H1 (cell line): ENCODE data around the gene SNX7. TPM values are rescaled to one million over a fixed set of nuclear protein-coding genes. Genes with fewer than 3 reads are reported as not detected.

ENCODE experiments used
- CTCF ChIA-PET: fragments of 300-600 bp; sonication (Branson Sonifier 250); formaldehyde crosslinking; loops from one replicate; lab custom pipeline; 2021; ENCODE audit not compliant: partially characterized antibody; lab: Charles Lee
- POLR2A ChIA-PET: fragments of 300-600 bp; sonication (Branson Sonifier 250); formaldehyde crosslinking; loops from one replicate; lab custom pipeline; 2021; ENCODE audit warnings: inconsistent platforms; ENCODE audit not compliant: partially characterized antibody; lab: Charles Lee
- DNase-seq, 2 experiments: peaks; one replicate each; pipeline versions ENCODE4 v3.0.0 to v3.0.0-alpha.2; 2010 to 2022; ENCODE audit warnings: low spot score in 2 of 2, low read depth in 1 of 2, mixed read lengths in 1 of 2
- FAIRE-seq: peaks from 2 replicates; lab custom pipeline; 2011; peaks lifted over from hg19 to GRCh38; lab: Jason Lieb, UNC
- H2AFZ ChIP-seq: 2 replicates; pipeline ENCODE4 v1.8.1; 2012; ENCODE audit warnings: low read length, inconsistent platforms
- H2AK5ac ChIP-seq: 2 replicates; pipeline ENCODE4 v1.6.1; 2013; ENCODE audit warnings: low read depth, low read length
- H2BK120ac ChIP-seq: replicated peaks from 2 replicates; pipeline ENCODE3; 2013; ENCODE audit warnings: low read depth, low read length, inconsistent platforms
- H2BK12ac ChIP-seq: 2 replicates; pipeline ENCODE4 v1.6.1; 2013; ENCODE audit warnings: low read depth, low read length
- H2BK15ac ChIP-seq: 2 replicates; pipeline ENCODE4 v1.6.1; 2013; ENCODE audit warnings: low read length
- H2BK20ac ChIP-seq: 2 replicates; pipeline ENCODE4 v1.6.1; 2013; ENCODE audit warnings: low read length
- H2BK5ac ChIP-seq: 2 replicates; pipeline ENCODE4 v1.6.1; 2013; ENCODE audit warnings: low read depth, low read length
- H3K14ac ChIP-seq: 2 replicates; pipeline ENCODE4 v1.6.1; 2013; ENCODE audit warnings: inconsistent platforms; ENCODE audit not compliant: insufficient read length
- H3K18ac ChIP-seq: 2 replicates; pipeline ENCODE4 v1.6.1; 2013; ENCODE audit warnings: low read length; ENCODE audit errors: extremely low read depth
- H3K23ac ChIP-seq: 2 replicates; pipeline ENCODE4 v1.6.1; 2013; ENCODE audit warnings: inconsistent platforms; ENCODE audit not compliant: insufficient read length
- H3K23me2 ChIP-seq: 2 replicates; pipeline ENCODE4 v1.6.1; 2013; ENCODE audit warnings: low read depth, low read length
- H3K27ac ChIP-seq: 2 replicates; pipeline ENCODE4 v1.6.1; 2011; ENCODE audit warnings: low read depth, low read length, inconsistent platforms
- H3K27me3 ChIP-seq, 4 experiments: replicated peaks in 1 of 4; 1 replicate in 1 of 4; 2 replicates in 3 of 4; pipeline versions ENCODE4 v1.6.1 to v1.8.1; 2011 to 2013; ENCODE audit warnings: low read length in 3 of 4, mild to moderate bottlenecking in 3 of 4, inconsistent platforms in 2 of 4, mixed read lengths in 2 of 4, moderate library complexity in 1 of 4; ENCODE audit not compliant: control insufficient read depth in 3 of 4, insufficient read depth in 3 of 4; ENCODE audit errors: extremely low read depth in 1 of 4
- H3K36me3 ChIP-seq, 4 experiments: 2 replicates each; pipeline versions ENCODE4 v1.6.1 to v1.8.1; 2011 to 2013; ENCODE audit warnings: mild to moderate bottlenecking in 4 of 4, low read length in 3 of 4, moderate library complexity in 2 of 4, control low read depth in 1 of 4, inconsistent platforms in 1 of 4; ENCODE audit not compliant: insufficient read depth in 4 of 4, control insufficient read depth in 2 of 4
- H3K4ac ChIP-seq: replicated peaks from 2 replicates; pipeline ENCODE3; 2013; ENCODE audit warnings: low read length, low read depth, mixed read lengths, inconsistent platforms; ENCODE audit not compliant: insufficient read length
- H3K4me1 ChIP-seq, 4 experiments: replicated peaks in 1 of 4; 1 replicate in 1 of 4; 2 replicates in 3 of 4; pipeline versions ENCODE4 v1.6.1 to v1.8.1; 2011 to 2013; ENCODE audit warnings: low read length in 3 of 4, inconsistent platforms in 2 of 4, mixed read lengths in 1 of 4; ENCODE audit not compliant: insufficient read depth in 4 of 4, control insufficient read depth in 3 of 4
- H3K4me2 ChIP-seq, 2 experiments: 2 replicates each; pipeline versions ENCODE4 v1.6.1 to v1.8.1; 2011 to 2013; ENCODE audit warnings: low read depth in 2 of 2, low read length in 2 of 2, control low read depth in 1 of 2, inconsistent platforms in 1 of 2, mild to moderate bottlenecking in 1 of 2; ENCODE audit not compliant: insufficient read depth in 1 of 2
- H3K4me3 ChIP-seq, 4 experiments: fragments of 200-600, 300-600 bp in 1 of 4; sonication (generic), shearing (Covaris generic), sonication (Bioruptor Twin) in 1 of 4; 2 replicates each; pipeline versions ENCODE4 v1.5.1 to v1.8.1; 2011 to 2016; ENCODE audit warnings: low read length in 4 of 4, low read depth in 3 of 4, control low read depth in 2 of 4, inconsistent platforms in 2 of 4, mild to moderate bottlenecking in 2 of 4, mixed read lengths in 1 of 4, moderate library complexity in 1 of 4; ENCODE audit not compliant: insufficient read depth in 2 of 4; ENCODE audit errors: extremely low read depth in 1 of 4
- H3K56ac ChIP-seq: replicated peaks from 2 replicates; pipeline ENCODE3; 2013; ENCODE audit warnings: low read depth, mild to moderate bottlenecking, mixed read lengths, low read length, inconsistent platforms; ENCODE audit not compliant: insufficient read length
- H3K79me1 ChIP-seq: 2 replicates; pipeline ENCODE4 v1.6.1; 2013; ENCODE audit warnings: low read depth, low read length, control low read depth
- H3K79me2 ChIP-seq, 2 experiments: 2 replicates each; pipeline versions ENCODE4 v1.6.1 to v1.8.1; 2012 to 2013; ENCODE audit warnings: low read length in 2 of 2, mild to moderate bottlenecking in 2 of 2, inconsistent platforms in 1 of 2; ENCODE audit not compliant: insufficient read depth in 2 of 2, control insufficient read depth in 1 of 2
- H3K9ac ChIP-seq, 4 experiments: replicated peaks in 1 of 4; 1 replicate in 1 of 4; 2 replicates in 3 of 4; pipeline versions ENCODE4 v1.6.1 to v1.8.1; 2011 to 2013; ENCODE audit warnings: low read depth in 3 of 4, low read length in 3 of 4, control low read depth in 2 of 4, mild to moderate bottlenecking in 2 of 4, moderate library complexity in 2 of 4, inconsistent platforms in 1 of 4; ENCODE audit errors: extremely low read depth in 1 of 4
- H3K9me3 ChIP-seq, 2 experiments: 2 replicates each; pipeline versions ENCODE4 v1.6.1 to v1.8.1; 2012 to 2013; ENCODE audit warnings: mild to moderate bottlenecking in 2 of 2, moderate library complexity in 2 of 2, control low read depth in 1 of 2, inconsistent platforms in 1 of 2, low read depth in 1 of 2, low read length in 1 of 2, mixed read lengths in 1 of 2; ENCODE audit not compliant: insufficient read depth in 2 of 2
- H4K20me1 ChIP-seq, 2 experiments: replicated peaks in 1 of 2; 2 replicates each; pipeline versions ENCODE3 to v1.8.1; 2011 to 2013; ENCODE audit warnings: inconsistent platforms in 2 of 2, low read length in 2 of 2, mild to moderate bottlenecking in 1 of 2; ENCODE audit not compliant: insufficient read depth in 2 of 2, control insufficient read depth in 1 of 2
- H4K5ac ChIP-seq: 2 replicates; pipeline ENCODE4 v1.6.1; 2013; ENCODE audit warnings: low read length, low read depth, mixed read lengths, inconsistent platforms; ENCODE audit not compliant: insufficient read length
- H4K8ac ChIP-seq: 2 replicates; pipeline ENCODE4 v1.8.0; 2013; ENCODE audit warnings: mild to moderate bottlenecking, moderate library complexity, low read length, inconsistent platforms; ENCODE audit not compliant: insufficient read depth; ENCODE audit errors: extremely low read depth
- H4K91ac ChIP-seq: replicated peaks from 2 replicates; pipeline ENCODE3; 2013; ENCODE audit warnings: low read length, mixed read lengths, inconsistent platforms; ENCODE audit not compliant: insufficient read length
- EP300 ChIP-seq, 2 experiments: IDR thresholded peaks; 1 replicate in 1 of 2; 2 replicates in 1 of 2; pipeline ENCODE4 v1.6.1; 2011 to 2012; ENCODE audit warnings: low read depth in 2 of 2, low read length in 2 of 2, mild to moderate bottlenecking in 2 of 2, borderline replicate concordance in 1 of 2, inconsistent platforms in 1 of 2, moderate library complexity in 1 of 2
- EZH2 ChIP-seq: fragments of 200-600 bp; sonication (generic); IDR thresholded peaks from 2 replicates; pipeline ENCODE4 v1.7.1; 2012; ENCODE audit warnings: low read depth, mild to moderate bottlenecking, moderate library complexity, low read length, inconsistent platforms; ENCODE audit not compliant: severe bottlenecking
- KDM5A ChIP-seq: fragments of 200-600 bp; IDR thresholded peaks from 2 replicates; pipeline ENCODE4 v1.7.1; 2012; ENCODE audit warnings: mild to moderate bottlenecking, low read length, inconsistent platforms, mixed read lengths
- RXRA ChIP-seq: IDR thresholded peaks from 2 replicates; pipeline ENCODE4 v1.6.1; 2011; ENCODE audit warnings: low read depth, mild to moderate bottlenecking, low read length, moderate library complexity; ENCODE audit not compliant: insufficient read depth
- WGBS, 2 experiments: shearing (Covaris generic) in 1 of 2; methylation state at CpG; one replicate each; pipeline versions ENCODE4 v1.1.6 to v1.1.7; 2013 to 2015; ENCODE audit warnings: low lambda C conversion rate in 2 of 2, mixed read lengths in 2 of 2, inconsistent platforms in 1 of 2, low coverage in 1 of 2, missing lambda C conversion rate in 1 of 2; ENCODE audit not compliant: insufficient replicate concordance in 2 of 2, insufficient coverage in 1 of 2, insufficient read length in 1 of 2; ENCODE audit errors: extremely low coverage in 1 of 2, missing lambda C conversion rate in 1 of 2; 5-methylcytosine and 5-hydroxymethylcytosine counted together
- polyA plus RNA-seq, 7 experiments: library from polyadenylated mRNA; depleted of rRNA in 3 of 7; stranded (reverse) in 5 of 7; unstranded in 2 of 7; fragments of >200 nt in 5 of 7; fragments of 200-250 nt in 2 of 7; gene quantifications; 1 replicate in 5 of 7; 2 replicates in 1 of 7; 4 replicates in 1 of 7; pipeline versions ENCODE4 v1.2.1 to v1.2.3, GENCODE V29; 2011 to 2013; ENCODE audit warnings: missing spikeins in 2 of 7, mixed read lengths in 2 of 7
- total RNA-seq: library from RNA; stranded (reverse); fragmentation: NEBNext Ultra II Directional; extraction: Animal tissue kit (Norgen Biotek cat#: 25700); gene quantifications from 2 replicates; pipeline ENCODE4 v1.2.1, GENCODE V29; 2021

The SNX7 gene
- total and polyA plus RNA-seq, 2 of the 8 experiments (the other 6 are each of a cell fraction or from before 2014, with no cell fraction given): 9.2 to 23.8 TPM

GRCh38 chr1:98739762-98740161 lies 78.2 kb downstream of the SNX7 start:
- no peak overlapping the region for H4K91ac ChIP-seq
- H3K23ac ChIP-seq: no peak overlapping the region
- no peak overlapping the region for H3K14ac ChIP-seq
- H4K8ac ChIP-seq: no peak overlapping the region
- no peak overlapping the region for H2BK120ac ChIP-seq
- no peaks in the 10 kb centered on the region for H3K79me2 ChIP-seq
- no peak overlapping the region for H3K56ac ChIP-seq
- H3K18ac ChIP-seq: no peak overlapping the region
- WGBS, 2 experiments: 94% methylated on average over 1 of the region's 1 CpG; no CpG with 5 or more reads in 1 of the 2 experiments
- H3K4ac ChIP-seq: no peak overlapping the region
- H4K20me1 ChIP-seq: no peaks in the 10 kb centered on the region
- no peak for TF ChIP-seq RXRA
- no peak for TF ChIP-seq EZH2
- no peak for TF ChIP-seq EP300 (IDR thresholded peaks at IDR 0.05; ENCODE audit: borderline replicate concordance in 1 of 2, low read depth in 2 of 2, low read length in 2 of 2)
- no peak for TF ChIP-seq KDM5A
- TF ChIP-seq, all 59 proteins: peak for 0
- no peak overlapping the region for H2BK15ac ChIP-seq
- no peak overlapping the region for H2BK5ac ChIP-seq
- no peaks in the 10 kb centered on the region for H3K4me1 ChIP-seq
- no peak overlapping the region for H2AK5ac ChIP-seq
- H3K9me3 ChIP-seq: no peaks in the 10 kb centered on the region
- H3K27ac ChIP-seq: no peak overlapping the region
- FAIRE-seq (no peak), DNase-seq (no peak)
- H3K79me1 ChIP-seq: no peaks in the 10 kb centered on the region
- no peak overlapping the region for H3K9ac ChIP-seq
- no peak overlapping the region for H4K5ac ChIP-seq
- ChIA-PET CTCF (no interaction called here), POLR2A (no interaction called here)
- H2BK12ac ChIP-seq: no peak overlapping the region
- no peaks in the 10 kb centered on the region for H3K36me3 ChIP-seq
- H2AFZ ChIP-seq: no peak overlapping the region
- no peaks in the 10 kb centered on the region for H3K27me3 ChIP-seq
- no peak overlapping the region for H3K4me2 ChIP-seq
- H3K23me2 ChIP-seq: no peaks in the 10 kb centered on the region
- H3K4me3 ChIP-seq: no peak overlapping the region
- no peak overlapping the region for H2BK20ac ChIP-seq
